DMS153 (cell line): ENCODE data around the gene ITGA3.
"Not testable (repeated sequence)": the region's sequence is repeated elsewhere in the genome, so short reads cannot be mapped to it uniquely, and the experiment has no call there.

Source experiments
- DNase-seq: peaks from one replicate; lab custom pipeline; 2025; lab: John Stamatoyannopoulos, UW

Gene ITGA3

DNA sequence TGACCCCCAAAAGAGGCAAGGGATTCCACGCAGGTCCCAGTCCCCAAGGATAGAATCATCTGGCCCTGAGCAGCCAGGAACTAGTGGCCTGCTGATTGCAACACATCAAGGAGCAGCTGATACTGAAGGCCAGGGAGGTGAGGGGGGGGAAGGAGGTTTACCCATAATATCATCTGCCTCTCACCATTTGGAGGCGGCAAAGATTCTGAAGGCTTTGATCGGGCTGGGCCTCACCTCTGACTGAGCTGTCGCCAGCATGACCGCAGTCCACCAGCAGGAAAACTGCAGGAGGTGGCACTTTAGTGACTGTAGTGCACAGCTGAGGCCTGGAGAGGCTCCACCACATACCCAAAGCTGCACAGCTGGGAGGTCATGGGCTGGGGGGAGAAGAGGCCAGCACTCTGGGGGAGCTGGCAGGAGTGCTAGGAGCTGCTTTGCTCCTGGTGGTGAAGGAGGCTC, 20.5 kb upstream of the ITGA3 start:
- no peak for DNase-seq

- DNase-seq = no peak
Measured at GRCh38 chr17:50035945-50036344, 20.0 kb upstream of the ITGA3 start.

- no peak for DNase-seq
Measured at GRCh38 chr17:50036455-50037261, 19.3 kb upstream of the ITGA3 start.

DNA sequence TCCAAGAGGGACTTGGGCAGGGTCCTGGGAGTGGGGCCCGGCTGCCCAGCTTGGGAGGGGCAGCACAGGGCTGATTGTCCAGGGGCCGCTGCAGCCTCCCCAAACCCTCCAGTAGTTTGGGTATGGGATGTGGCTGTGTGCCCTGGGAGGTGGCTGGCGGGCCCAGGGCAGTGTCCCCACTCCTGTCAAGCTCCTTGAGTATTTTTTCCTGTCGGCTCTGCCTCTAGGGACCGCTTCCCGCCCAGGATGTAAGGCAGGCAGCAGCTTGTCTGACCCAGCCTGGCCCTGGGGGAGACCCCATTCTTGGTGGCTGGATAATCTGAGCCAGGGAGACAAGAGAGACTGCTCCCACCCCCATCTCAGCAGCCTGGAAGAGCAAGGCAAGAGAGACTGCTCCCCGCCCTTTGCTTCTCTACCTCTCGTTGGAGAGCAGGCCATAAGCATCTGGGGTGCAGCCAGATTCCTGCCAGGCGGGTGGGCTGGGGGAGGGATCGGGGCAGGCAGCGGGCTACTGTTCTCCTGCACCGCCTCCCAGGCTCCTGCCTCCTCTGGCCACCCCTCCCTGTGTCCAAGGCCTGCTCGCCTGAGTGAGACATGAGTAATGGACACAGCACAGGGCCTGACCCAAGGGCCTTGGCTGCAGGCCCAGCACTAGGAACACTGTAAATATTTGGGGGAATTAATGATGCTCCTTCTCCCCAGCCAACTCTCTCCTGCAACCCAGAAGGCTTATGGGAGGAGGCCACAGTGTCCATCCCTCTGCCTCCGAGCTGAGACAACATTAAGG, 18.4 kb upstream of the ITGA3 start:
- DNase-seq = no peak

GRCh38 chr17:50039058-50039457, 16.9 kb upstream of the ITGA3 start:
- no peak for DNase-seq

DNA sequence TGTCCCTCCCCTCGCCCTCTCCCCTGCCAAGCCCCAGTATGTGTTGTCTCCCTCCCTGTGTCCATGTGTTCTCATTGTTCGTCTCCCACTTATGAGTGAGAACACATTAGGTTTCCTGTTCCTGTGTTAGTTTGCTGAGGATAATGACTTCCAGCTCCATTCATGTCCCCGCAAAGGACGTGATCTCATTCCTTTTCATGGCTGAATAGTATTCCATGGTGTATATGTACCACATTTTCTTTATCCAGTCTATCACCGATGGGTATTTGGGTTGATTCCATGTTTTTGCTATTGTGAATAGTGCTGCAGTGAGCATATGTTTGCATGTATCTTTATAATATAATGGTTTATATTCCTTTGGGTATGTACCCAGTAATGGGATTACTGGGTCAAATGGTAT, 15.4 kb upstream of the ITGA3 start:
- not testable (repeated sequence) for DNase-seq

DNA sequence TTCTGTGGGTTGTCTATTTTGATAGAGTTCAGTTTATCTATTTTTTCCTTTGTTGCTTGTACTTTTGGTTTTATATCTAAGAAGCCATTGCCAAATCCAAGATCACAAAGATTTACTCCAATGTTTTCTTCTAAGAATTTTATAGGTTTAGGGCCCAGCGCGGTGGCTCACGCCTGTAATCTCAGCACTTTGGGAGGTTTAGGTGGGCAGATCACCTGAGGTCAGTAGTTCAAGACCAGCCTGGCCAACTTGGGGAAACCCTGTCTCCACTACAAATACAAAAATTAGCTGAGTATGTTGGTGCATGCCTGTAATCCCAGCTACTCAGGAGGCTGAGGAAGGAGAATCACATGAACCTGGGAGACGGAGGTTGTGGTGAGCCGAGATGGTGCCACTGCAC, 13.7 kb upstream of the ITGA3 start:
- DNase-seq = no peak

- no peak for DNase-seq
Measured at GRCh38 chr17:50043290-50044148, 12.4 kb upstream of the ITGA3 start.

GRCh38 chr17:50044483-50044882, 11.4 kb upstream of the ITGA3 start:
- no peak for DNase-seq

GRCh38 chr17:50045154-50045553, 10.8 kb upstream of the ITGA3 start:
- DNase-seq = no peak

DNA sequence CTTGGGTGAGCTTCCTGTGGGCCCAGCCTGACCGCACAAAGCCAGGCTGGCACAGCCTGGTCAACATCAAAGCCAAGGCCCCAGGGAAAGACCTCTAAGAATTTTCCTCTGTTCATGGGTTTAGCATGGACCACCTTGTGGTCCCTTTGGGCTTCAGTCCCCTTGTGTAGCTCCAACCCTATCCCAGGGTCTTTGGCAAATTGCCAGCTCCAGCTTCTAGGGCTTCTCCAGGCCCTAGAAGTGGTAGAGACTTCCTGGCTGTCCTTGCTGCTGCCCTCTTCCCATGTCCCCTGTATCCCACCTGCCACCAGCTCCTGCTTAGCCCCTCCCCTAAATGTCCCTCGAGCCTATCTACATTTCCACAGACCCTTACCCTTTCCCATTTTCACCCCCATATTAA, 9.7 kb upstream of the ITGA3 start:
- no peak for DNase-seq

DNA sequence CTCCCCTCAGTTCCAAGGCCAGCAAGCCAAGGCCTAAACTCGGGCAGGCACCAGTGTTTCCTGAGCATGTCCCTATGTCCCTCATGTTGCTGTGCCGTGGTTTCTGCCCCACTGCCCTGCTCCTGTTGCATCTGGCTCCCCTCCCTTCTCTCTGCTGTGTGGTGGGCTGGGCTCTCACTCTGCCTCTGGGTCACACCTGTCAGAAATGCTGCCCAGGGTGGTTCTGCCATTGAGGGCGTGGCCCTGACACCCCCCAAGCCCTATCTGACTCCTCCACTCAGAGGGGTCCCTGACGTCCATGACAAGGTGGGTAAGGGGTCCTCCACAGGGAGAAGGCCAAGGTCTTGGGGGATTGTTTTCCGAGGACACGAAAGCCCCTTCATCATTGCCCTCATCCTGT, 9.2 kb upstream of the ITGA3 start:
- no peak for DNase-seq

GRCh38 chr17:50047083-50047482, 8.8 kb upstream of the ITGA3 start:
- DNase-seq = no peak

DNA sequence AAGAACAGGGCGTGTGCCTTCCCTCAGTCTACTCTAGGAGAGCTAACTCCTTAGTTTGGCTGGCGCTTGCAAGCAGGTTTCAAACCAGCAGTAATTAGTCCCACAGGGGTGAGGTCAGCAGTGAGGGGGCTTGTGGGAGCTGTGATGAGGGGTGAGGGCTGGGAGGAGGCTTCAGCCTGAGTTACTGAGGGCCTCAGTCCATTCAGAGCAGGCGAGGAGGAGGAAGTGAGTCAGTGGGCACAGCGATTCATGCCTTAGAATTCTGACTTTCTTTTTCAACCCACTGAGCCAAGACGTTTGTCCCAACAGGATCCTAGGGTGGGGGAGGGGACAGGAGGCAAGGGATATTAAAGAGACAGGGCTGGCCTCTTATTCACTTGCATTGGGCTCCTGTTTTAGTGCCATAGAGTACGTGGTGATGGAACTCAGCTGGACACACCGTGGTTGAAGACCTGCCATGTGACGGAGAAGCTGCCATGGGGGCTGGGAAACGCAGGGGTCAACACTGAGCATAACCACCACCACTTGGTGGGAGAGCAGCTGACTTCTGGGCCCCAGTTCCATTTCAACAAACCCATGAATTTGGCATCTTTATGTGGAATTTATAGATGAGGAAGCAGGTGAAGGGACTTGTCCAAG, 8.3 kb upstream of the ITGA3 start:
- DNase-seq = no peak

- no peak for DNase-seq
Measured at GRCh38 chr17:50048146-50048720, 7.7 kb upstream of the ITGA3 start.

GRCh38 chr17:50048988-50049387, 6.9 kb upstream of the ITGA3 start:
- DNase-seq = no peak

DNA sequence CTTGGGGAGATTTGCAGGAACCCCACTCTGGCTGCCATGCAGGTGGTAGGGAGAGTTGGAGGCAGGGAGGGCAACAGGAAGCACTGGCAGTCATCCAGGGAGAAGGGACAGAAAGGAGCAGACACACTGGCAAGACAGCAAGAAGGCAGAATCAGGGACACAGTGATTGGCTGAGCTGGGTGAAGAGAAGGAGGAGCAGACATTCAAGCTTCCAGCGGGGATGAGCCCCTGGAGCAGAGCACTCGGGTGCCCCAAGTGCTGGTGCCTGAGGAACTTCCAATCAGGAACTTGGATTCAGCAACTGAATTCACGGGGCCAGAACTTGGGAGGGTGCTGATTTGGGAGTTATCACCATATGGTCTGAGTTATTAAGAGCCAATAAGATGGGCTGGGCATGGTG, 6.3 kb upstream of the ITGA3 start:
- DNase-seq = no peak

DNA sequence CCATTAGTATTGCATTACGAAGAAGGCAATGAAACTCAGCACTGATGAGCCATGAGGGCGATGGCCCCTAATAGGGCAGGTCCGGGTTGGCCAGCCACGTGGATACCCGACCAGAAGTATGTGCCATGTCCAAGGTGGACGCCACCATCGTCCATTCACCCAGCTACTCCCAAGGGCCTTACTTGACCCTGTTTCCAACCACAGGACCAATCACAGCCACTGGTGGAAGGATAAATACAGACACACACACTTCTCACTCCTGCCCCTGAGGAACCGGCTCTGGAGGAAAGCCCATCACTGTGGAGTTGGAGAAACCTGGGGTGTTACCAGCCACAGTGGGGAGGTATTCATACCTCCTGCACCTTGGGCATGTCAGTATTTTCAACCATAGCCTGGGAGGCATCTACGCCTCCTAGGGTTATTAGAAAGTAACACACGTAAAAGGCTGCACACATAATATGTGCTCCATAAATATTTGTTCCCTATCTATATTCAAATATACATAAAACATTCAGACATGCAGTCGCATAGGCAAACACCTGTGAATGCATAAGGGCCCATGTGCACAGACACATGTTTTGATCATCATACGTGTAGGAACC, 5.4 kb upstream of the ITGA3 start:
- no peak for DNase-seq

DNA sequence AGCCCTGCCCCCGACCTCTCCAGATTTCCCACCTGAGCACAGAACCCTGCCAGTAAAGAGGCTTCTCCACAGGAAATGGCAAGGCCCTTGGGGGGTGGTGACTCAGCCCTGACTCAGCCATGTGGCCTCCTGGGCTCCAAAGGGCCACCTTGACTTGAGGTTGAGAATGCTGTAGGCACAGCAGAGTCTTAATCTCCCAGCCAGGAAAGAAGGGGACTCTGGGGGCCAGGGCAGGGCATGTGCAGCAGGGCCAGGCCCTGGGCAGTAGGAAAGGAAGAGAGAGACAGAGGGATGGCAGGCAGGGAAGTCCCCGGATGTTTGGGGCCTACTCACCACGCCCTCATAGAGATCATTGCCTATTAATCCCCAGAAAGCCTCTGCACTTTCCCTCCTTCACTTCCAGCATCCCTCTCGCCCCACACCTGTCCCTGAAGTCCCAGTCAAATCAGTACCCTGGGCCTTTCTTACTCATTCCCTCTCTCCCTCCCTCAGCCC, 4.8 kb upstream of the ITGA3 start:
- peak; percentile 42 for DNase-seq

DNA sequence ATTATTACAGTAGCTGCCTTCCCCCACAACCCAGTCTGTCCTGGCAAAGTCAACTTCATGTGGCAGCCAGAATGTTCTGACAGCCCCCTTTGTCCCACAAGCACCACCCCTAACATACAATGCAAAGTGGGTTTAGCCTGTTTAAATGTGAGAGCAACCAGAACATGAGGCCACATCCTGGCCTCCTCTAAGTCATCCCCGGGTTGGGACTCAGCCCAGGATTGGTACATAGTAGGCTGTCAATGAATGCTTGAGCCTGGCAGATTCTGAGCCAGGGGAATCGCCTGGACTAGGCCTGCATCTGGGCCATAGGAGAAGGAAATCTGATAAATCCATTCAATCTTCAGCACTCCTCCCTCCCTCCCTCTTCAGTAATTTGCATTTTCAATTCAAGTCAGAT, 4.3 kb upstream of the ITGA3 start:
- no peak for DNase-seq

DNA sequence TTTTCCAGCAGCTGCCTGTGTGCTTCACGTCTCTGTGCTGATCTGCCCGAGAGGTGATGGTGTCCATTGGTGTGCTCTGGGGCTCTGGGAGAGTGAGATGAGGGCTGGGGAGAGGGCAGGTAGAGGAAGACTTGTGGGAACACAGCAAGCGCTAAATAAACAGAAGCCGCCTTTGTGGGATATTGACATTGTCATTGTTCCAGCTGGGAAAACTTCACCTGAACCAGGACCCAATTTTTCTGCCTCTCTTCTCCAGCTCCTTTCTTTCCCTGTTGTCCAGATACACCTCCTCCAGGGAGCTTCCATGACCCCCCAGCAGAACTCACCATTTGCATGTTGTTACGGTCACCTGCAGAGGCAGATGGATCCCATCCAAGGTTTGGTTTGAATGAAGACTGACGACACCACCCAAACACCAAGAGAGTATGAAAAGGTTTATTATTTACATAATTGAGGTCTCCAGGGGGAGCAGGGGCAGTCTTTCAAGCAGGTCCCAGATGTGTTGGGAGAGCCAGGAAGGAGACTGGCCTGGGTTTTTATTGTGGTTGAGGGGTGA, 3.6 kb upstream of the ITGA3 start:
- peak; percentile 74 for DNase-seq
